Measurements from ENCODE around the gene TMEM213.
"Not testable (repeated sequence)": the region's sequence is repeated elsewhere in the genome, so short reads cannot be mapped to it uniquely, and the experiment has no call there.

TMEM213 gene

GRCh38 chr7:138797715-138798320, at the start of gene TMEM213, which contains the start of gene ATP6V0A4:
Gene TMEM213, plus strand, starts transcription at chr7:138797994. Its CDS starts 111 bp downstream, at chr7:138798105.
Gene ATP6V0A4, minus strand, starts transcription at chr7:138798196. Its CDS starts 26,949 bp downstream, at chr7:138771247.
- DNase-seq, result no peak

GRCh38 chr7:138748666-138749065, 49.1 kb upstream of the TMEM213 start:
- DNase-seq, result no peak

GRCh38 chr7:138749960-138750359, 47.8 kb upstream of the TMEM213 start:
- no peak for DNase-seq

GRCh38 chr7:138750473-138750872, 47.3 kb upstream of the TMEM213 start:
- no peak for DNase-seq

- DNase-seq, result no peak
Measured at GRCh38 chr7:138750901-138751464, 46.8 kb upstream of the TMEM213 start.

GRCh38 chr7:138752518-138753149, 45.2 kb upstream of the TMEM213 start:
- no peak for DNase-seq

GRCh38 chr7:138753150-138753518, 44.7 kb upstream of the TMEM213 start:
- no peak for DNase-seq

GRCh38 chr7:138753610-138754009, 44.2 kb upstream of the TMEM213 start:
- no peak for DNase-seq

- DNase-seq, result no peak
Measured at GRCh38 chr7:138755331-138755747, 42.5 kb upstream of the TMEM213 start.

GRCh38 chr7:138755842-138756590, 41.8 kb upstream of the TMEM213 start:
- DNase-seq, result no peak

- no peak for DNase-seq
Measured at GRCh38 chr7:138756591-138757242, 41.1 kb upstream of the TMEM213 start.

GRCh38 chr7:138768241-138768640, 29.6 kb upstream of the TMEM213 start:
- no peak for DNase-seq

GRCh38 chr7:138770904-138771303, 26.9 kb upstream of the TMEM213 start:
- no peak for DNase-seq

- DNase-seq, result no peak
Measured at GRCh38 chr7:138773176-138773575, 24.6 kb upstream of the TMEM213 start.

- DNase-seq, result no peak
Measured at GRCh38 chr7:138773817-138774216, 24.0 kb upstream of the TMEM213 start.

- no peak for DNase-seq
Measured at GRCh38 chr7:138776166-138776833, 21.5 kb upstream of the TMEM213 start.

- no peak for DNase-seq
Measured at GRCh38 chr7:138781004-138781403, 16.8 kb upstream of the TMEM213 start.

GRCh38 chr7:138784692-138785091, 13.1 kb upstream of the TMEM213 start:
- no peak for DNase-seq

GRCh38 chr7:138785587-138786437, 12.0 kb upstream of the TMEM213 start:
- DNase-seq, result no peak

GRCh38 chr7:138796038-138796615, 1.7 kb upstream of the TMEM213 start:
- DNase-seq, result no peak

- not testable (repeated sequence) for DNase-seq
Measured at GRCh38 chr7:138797046-138797445, 748 bp upstream of the TMEM213 start.

Data from AML-193 (cell line).